H9 (cell line): Measurements from ENCODE around the gene PRSS22. TPM values are rescaled to one million over a fixed set of nuclear protein-coding genes. Genes with fewer than 3 reads are reported as not detected.

ENCODE experiments used
- DNase-seq: peaks from one replicate; pipeline ENCODE4 v3.0.0-alpha.2; 2017
- H2AFZ ChIP-seq: one replicate; pipeline ENCODE4 v1.6.1; 2013; ENCODE audit warnings: mild to moderate bottlenecking, low read length, control low read depth, moderate library complexity
- H2AK5ac ChIP-seq: 2 replicates; pipeline ENCODE4 v1.6.1; 2013; ENCODE audit warnings: low read length, control low read depth, mixed read lengths; ENCODE audit not compliant: insufficient read length
- H2BK120ac ChIP-seq: one replicate; pipeline ENCODE4 v1.6.1; 2013; ENCODE audit warnings: low read depth, mild to moderate bottlenecking, low read length, control low read depth, inconsistent platforms; ENCODE audit not compliant: poor library complexity, severe bottlenecking
- H2BK12ac ChIP-seq: 2 replicates; pipeline ENCODE4 v1.6.1; 2013; ENCODE audit warnings: low read length, control low read depth, mixed read lengths, low read depth; ENCODE audit not compliant: insufficient read length
- H2BK15ac ChIP-seq: 2 replicates; pipeline ENCODE4 v1.6.1; 2013; ENCODE audit warnings: low read depth, low read length, control low read depth
- H2BK20ac ChIP-seq: one replicate; pipeline ENCODE4 v1.6.1; 2013; ENCODE audit warnings: low read depth, mild to moderate bottlenecking, low read length, control low read depth, inconsistent platforms; ENCODE audit not compliant: poor library complexity, severe bottlenecking
- H2BK5ac ChIP-seq: 2 replicates; pipeline ENCODE4 v1.6.1; 2013; ENCODE audit warnings: low read length, control low read depth, mixed read lengths; ENCODE audit not compliant: insufficient read length
- H3K14ac ChIP-seq: 2 replicates; pipeline ENCODE4 v1.6.1; 2013; ENCODE audit warnings: low read length, control low read depth; ENCODE audit not compliant: insufficient read depth
- H3K18ac ChIP-seq: 2 replicates; pipeline ENCODE4 v1.6.1; 2013; ENCODE audit warnings: low read depth, mild to moderate bottlenecking, mixed read lengths, low read length, control low read depth; ENCODE audit not compliant: insufficient read length
- H3K23ac ChIP-seq: 2 replicates; pipeline ENCODE4 v1.6.1; 2013; ENCODE audit warnings: low read length, control low read depth, mixed read lengths, low read depth; ENCODE audit not compliant: insufficient read length
- H3K23me2 ChIP-seq: 2 replicates; pipeline ENCODE4 v1.6.1; 2013; ENCODE audit warnings: low read depth, mild to moderate bottlenecking, mixed read lengths, low read length, control low read depth; ENCODE audit not compliant: insufficient read length, poor library complexity, severe bottlenecking
- H3K27ac ChIP-seq: 2 replicates; pipeline ENCODE4 v1.5.1; 2013; ENCODE audit warnings: low read length, control low read depth, mixed read lengths, low read depth; ENCODE audit not compliant: insufficient read length
- H3K27me3 ChIP-seq: 2 replicates; pipeline ENCODE4 v1.6.1; 2013; ENCODE audit warnings: low read length, control low read depth, inconsistent platforms; ENCODE audit not compliant: insufficient read depth
- H3K4ac ChIP-seq: 2 replicates; pipeline ENCODE4 v1.6.1; 2013; ENCODE audit warnings: low read depth, mild to moderate bottlenecking, control low read depth, inconsistent platforms, low read length, moderate library complexity
- H3K4me1 ChIP-seq: 2 replicates; pipeline ENCODE4 v1.6.1; 2013; ENCODE audit warnings: low read length, control low read depth, inconsistent platforms; ENCODE audit not compliant: insufficient read depth
- H3K4me2 ChIP-seq: 2 replicates; pipeline ENCODE4 v1.6.1; 2013; ENCODE audit warnings: low read length, control low read depth, mixed read lengths; ENCODE audit not compliant: insufficient read length, insufficient read depth
- H3K56ac ChIP-seq: 2 replicates; pipeline ENCODE4 v1.6.1; 2013; ENCODE audit warnings: low read depth, mild to moderate bottlenecking, mixed read lengths, low read length, control low read depth; ENCODE audit not compliant: insufficient read length
- H3K79me1 ChIP-seq: 2 replicates; pipeline ENCODE4 v1.6.1; 2013; ENCODE audit warnings: low read depth, mild to moderate bottlenecking, moderate library complexity, low read length, control low read depth, inconsistent platforms; ENCODE audit not compliant: insufficient read depth, poor library complexity, severe bottlenecking
- H3K79me2 ChIP-seq: 2 replicates; pipeline ENCODE4 v1.6.1; 2013; ENCODE audit warnings: low read length, control low read depth, inconsistent platforms; ENCODE audit not compliant: insufficient read depth
- H3K9ac ChIP-seq: 2 replicates; pipeline ENCODE4 v1.6.1; 2013; ENCODE audit warnings: low read length, control low read depth, mixed read lengths; ENCODE audit not compliant: insufficient read length; ENCODE audit errors: extremely low read depth
- H3K9me3 ChIP-seq: one replicate; pipeline ENCODE4 v1.6.1; 2013; ENCODE audit warnings: low read depth, low read length, inconsistent platforms; ENCODE audit not compliant: control insufficient read depth
- H3T11ph ChIP-seq: one replicate; pipeline ENCODE4 v1.6.1; 2013; ENCODE audit warnings: mild to moderate bottlenecking, low read length, control low read depth, inconsistent platforms
- H4K20me1 ChIP-seq: one replicate; pipeline ENCODE4 v1.6.1; 2013; ENCODE audit not compliant: control insufficient read depth, insufficient read length, insufficient read depth
- H4K5ac ChIP-seq: 2 replicates; pipeline ENCODE4 v1.6.1; 2013; ENCODE audit warnings: low read depth, mild to moderate bottlenecking, mixed read lengths, low read length, control low read depth; ENCODE audit not compliant: insufficient read length
- H4K8ac ChIP-seq: replicated peaks from 2 replicates; pipeline ENCODE4 v1.6.1; 2013; ENCODE audit warnings: low read length, control low read depth, mixed read lengths, low read depth; ENCODE audit not compliant: insufficient read length
- H4K91ac ChIP-seq: 2 replicates; pipeline ENCODE4 v1.6.1; 2013; ENCODE audit warnings: low read depth, mild to moderate bottlenecking, moderate library complexity, mixed read lengths, low read length, control low read depth; ENCODE audit not compliant: insufficient read length
- H3K27ac Mint-ChIP-seq, 3 experiments: 2 replicates in 2 of 3; 3 replicates in 1 of 3; pipeline ENCODE4 v1.8.0; 2020 to 2021; ENCODE audit warnings: mixed read lengths in 3 of 3, mild to moderate bottlenecking in 1 of 3, moderate library complexity in 1 of 3
- H3K27me3 Mint-ChIP-seq: 2 replicates; pipeline ENCODE4 v1.8.0; 2021; ENCODE audit warnings: low read depth, mild to moderate bottlenecking, moderate library complexity, mixed read lengths
- H3K36me3 Mint-ChIP-seq, 3 experiments: 2 replicates in 2 of 3; 3 replicates in 1 of 3; pipeline ENCODE4 v1.8.0; 2020 to 2021; ENCODE audit warnings: low read depth in 3 of 3, mixed read lengths in 3 of 3; ENCODE audit not compliant: insufficient read depth in 1 of 3
- H3K4me1 Mint-ChIP-seq, 2 experiments: 2 replicates each; pipeline ENCODE4 v1.8.0; 2020; ENCODE audit warnings: mixed read lengths in 2 of 2
- H3K4me3 Mint-ChIP-seq, 2 experiments: 2 replicates in 1 of 2; 3 replicates in 1 of 2; pipeline ENCODE4 v1.8.0; 2020 to 2021; ENCODE audit warnings: mild to moderate bottlenecking in 2 of 2, mixed read lengths in 2 of 2, moderate library complexity in 1 of 2
- H3K9me3 Mint-ChIP-seq, 2 experiments: 2 replicates in 1 of 2; 3 replicates in 1 of 2; pipeline ENCODE4 v1.8.0; 2020; ENCODE audit warnings: mild to moderate bottlenecking in 2 of 2, mixed read lengths in 2 of 2, moderate library complexity in 1 of 2
- WGBS: extraction: QIAGEN DNeasy Blood & Tissue Kit; methylation state at CpG from one replicate; pipeline ENCODE4 v1.1.7; 2013; ENCODE audit warnings: missing lambda C conversion rate, low lambda C conversion rate, mixed read lengths; ENCODE audit not compliant: insufficient read length; ENCODE audit errors: extremely low coverage; 5-methylcytosine and 5-hydroxymethylcytosine counted together
- total RNA-seq: library from RNA; stranded (reverse); gene quantifications from 2 replicates; pipeline ENCODE4 v1.2.1, GENCODE V29; 2021
- TF ChIP-seq, protein P1 (sequence below): fragments of 200-600 bp; sonication (generic); conservative IDR thresholded peaks from 3 replicates; pipeline ENCODE4 v1.8.0; 2021; ENCODE audit warnings: antibody characterized with exemption, mild to moderate bottlenecking

PRSS22 gene
- total RNA-seq, 1 experiment from 2014 or later: 1.9 TPM

DNA sequence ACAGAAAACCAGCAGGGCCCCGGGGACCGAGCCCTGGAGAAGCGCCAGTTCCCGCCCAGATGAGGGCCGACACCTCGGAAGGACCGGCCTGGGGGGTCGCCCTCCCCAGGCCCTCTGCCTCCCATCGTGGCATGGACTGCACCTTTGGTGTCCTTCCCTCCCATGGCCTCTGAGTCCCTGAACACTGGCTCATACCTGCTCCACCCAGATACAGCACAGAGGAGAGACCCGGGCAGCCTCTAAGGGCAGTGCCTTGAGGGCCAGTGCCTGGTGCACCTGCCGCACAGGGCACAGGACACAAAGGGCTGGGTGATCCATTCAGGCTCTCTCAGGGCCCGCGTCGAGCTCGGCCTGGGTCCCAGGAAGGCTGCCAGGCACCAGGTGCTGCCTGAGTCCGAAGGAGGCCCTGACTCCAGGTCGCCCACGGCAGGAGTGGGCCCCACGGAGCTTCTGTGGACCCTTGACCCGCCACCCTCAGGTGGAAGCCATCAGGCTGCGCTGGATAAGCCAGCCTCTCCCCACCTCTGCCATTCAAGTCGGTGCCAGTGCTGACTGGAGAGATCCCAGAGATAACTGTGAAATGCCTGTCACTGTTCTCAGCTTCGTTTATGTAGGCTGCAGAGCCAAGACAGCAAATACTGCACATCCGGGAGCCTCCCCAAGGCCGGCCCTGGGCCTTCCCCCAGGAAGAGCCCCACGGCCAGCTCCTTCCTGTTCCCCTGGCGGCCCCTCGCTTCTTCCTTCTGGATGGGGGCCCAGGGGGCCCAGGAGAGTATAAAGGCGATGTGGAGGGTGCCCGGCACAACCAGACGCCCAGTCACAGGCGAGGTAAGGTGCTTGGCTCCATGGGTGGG, 28.2 kb downstream of the PRSS22 start, which contains the start of gene ZG16B:
Gene ZG16B (plus strand): TSS at position 803 of the 854 bp plus-strand sequence. CDS start 139 bp downstream, outside the sequence.
- no peak within 1 kb of the TSS for H4K91ac ChIP-seq
- no peak within 1 kb of the TSS for H2BK15ac ChIP-seq
- H3K9me3 Mint-ChIP-seq: no peaks in the 10 kb centered on the region; a peak in 1 of 5 replicates
- H2BK5ac ChIP-seq: no peak within 1 kb of the TSS
- no peak within 1 kb of the TSS for H3K23ac ChIP-seq
- no peak within 1 kb of the TSS for H3T11ph ChIP-seq
- no peaks in the 10 kb centered on the region for H3K9me3 ChIP-seq
- no peaks in the 10 kb centered on the region for H4K20me1 ChIP-seq
- H3K27ac Mint-ChIP-seq: peak within 1 kb of the TSS in 1 of 3 experiments; percentile 59; a peak in 1 of 7 replicates
- WGBS: no CpG with 5 or more reads among the region's 32 CpGs
- H2BK120ac ChIP-seq: no peak within 1 kb of the TSS
- H3K79me1 ChIP-seq: no peaks in the 10 kb centered on the region
- peaks cover 4% of the 10 kb centered on the region for H3K27me3 Mint-ChIP-seq
- no peak for DNase-seq
- no peaks in the 10 kb centered on the region for H3K79me2 ChIP-seq
- H2BK12ac ChIP-seq: no peak within 1 kb of the TSS
- no peak within 1 kb of the TSS for H2AFZ ChIP-seq
- no peak within 1 kb of the TSS for H2BK20ac ChIP-seq
- no peak within 1 kb of the TSS for H3K18ac ChIP-seq
- no peak within 1 kb of the TSS; a peak in 1 of 5 replicates for H3K4me3 Mint-ChIP-seq
- no peak within 1 kb of the TSS for H3K4ac ChIP-seq
- no peak within 1 kb of the TSS for H3K27ac ChIP-seq
- H3K56ac ChIP-seq: no peak within 1 kb of the TSS
- H4K8ac ChIP-seq: no peak within 1 kb of the TSS
- no peak within 1 kb of the TSS for H3K4me2 ChIP-seq
- H3K23me2 ChIP-seq: no peaks in the 10 kb centered on the region
- H4K5ac ChIP-seq: no peak within 1 kb of the TSS
- TF ChIP-seq, protein P1, sequence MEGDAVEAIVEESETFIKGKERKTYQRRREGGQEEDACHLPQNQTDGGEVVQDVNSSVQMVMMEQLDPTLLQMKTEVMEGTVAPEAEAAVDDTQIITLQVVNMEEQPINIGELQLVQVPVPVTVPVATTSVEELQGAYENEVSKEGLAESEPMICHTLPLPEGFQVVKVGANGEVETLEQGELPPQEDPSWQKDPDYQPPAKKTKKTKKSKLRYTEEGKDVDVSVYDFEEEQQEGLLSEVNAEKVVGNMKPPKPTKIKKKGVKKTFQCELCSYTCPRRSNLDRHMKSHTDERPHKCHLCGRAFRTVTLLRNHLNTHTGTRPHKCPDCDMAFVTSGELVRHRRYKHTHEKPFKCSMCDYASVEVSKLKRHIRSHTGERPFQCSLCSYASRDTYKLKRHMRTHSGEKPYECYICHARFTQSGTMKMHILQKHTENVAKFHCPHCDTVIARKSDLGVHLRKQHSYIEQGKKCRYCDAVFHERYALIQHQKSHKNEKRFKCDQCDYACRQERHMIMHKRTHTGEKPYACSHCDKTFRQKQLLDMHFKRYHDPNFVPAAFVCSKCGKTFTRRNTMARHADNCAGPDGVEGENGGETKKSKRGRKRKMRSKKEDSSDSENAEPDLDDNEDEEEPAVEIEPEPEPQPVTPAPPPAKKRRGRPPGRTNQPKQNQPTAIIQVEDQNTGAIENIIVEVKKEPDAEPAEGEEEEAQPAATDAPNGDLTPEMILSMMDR: no peak
- no peak within 1 kb of the TSS; the same call in 1 of the 2 replicates for H3K14ac ChIP-seq
- no peaks in the 10 kb centered on the region for H3K27me3 ChIP-seq
- no peak within 1 kb of the TSS for H3K9ac ChIP-seq
- no peaks in the 10 kb centered on the region for H3K4me1 ChIP-seq
- H2AK5ac ChIP-seq: no peak within 1 kb of the TSS
- H3K36me3 Mint-ChIP-seq: no peaks in the 10 kb centered on the region; a peak in 1 of 7 replicates
- no peaks in the 10 kb centered on the region for H3K4me1 Mint-ChIP-seq
